Ishikawa (cell line): ENCODE data around the gene C11orf21.

Experiments used
- EP300 ChIP-seq: IDR thresholded peaks from 2 replicates; pipeline ENCODE4 v1.6.1; 2012; ENCODE audit warnings: borderline replicate concordance
- RAD21 ChIP-seq: IDR thresholded peaks from 2 replicates; pipeline ENCODE4 v1.6.1; 2012; ENCODE audit warnings: low read depth
- TCF12 ChIP-seq: IDR thresholded peaks from 2 replicates; pipeline ENCODE4 v1.6.1; 2012; ENCODE audit warnings: low read depth
- YY1 ChIP-seq: IDR thresholded peaks from 2 replicates; pipeline ENCODE4 v1.6.1; 2012; ENCODE audit warnings: low read depth

- TF ChIP-seq EP300: no peak
- no peak for TF ChIP-seq YY1
- no peak for TF ChIP-seq RAD21
- no peak for TF ChIP-seq TCF12
These were observed 14.6 kb downstream of the C11orf21 start for GRCh38 chr11:2287091-2287490.
